Measurements from ENCODE around the gene GDI2. TPM values are rescaled to one million over a fixed set of nuclear protein-coding genes. Genes with fewer than 3 reads are reported as not detected.

The GDI2 gene
- total RNA-seq, 2 experiments from 2014 or later = 78.1 to 82.3 TPM

DNA sequence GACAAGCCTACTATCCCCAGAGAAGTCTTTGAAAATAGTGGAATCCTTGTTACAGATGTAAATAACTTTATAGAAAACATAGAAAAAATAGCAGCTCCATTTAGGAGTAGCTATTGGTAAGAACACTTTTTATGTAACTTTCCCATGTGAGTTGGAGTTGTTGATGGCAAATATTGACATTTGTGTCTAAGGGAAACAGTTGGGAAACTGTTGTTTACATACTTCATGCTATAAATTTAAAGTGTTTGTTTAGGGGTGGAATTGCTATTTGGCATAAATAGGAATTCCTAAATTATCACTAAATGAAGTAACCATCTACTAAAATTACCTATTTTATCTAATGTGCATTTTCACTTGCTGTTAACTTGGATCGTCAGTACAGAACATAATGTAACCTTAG is 50.7 kb downstream of the GDI2 start:
- Histone ChIP-seq H3K27ac (ENCODE audit: low read depth in 1 of 2, low read length in 2 of 2) (no peak overlapping the region), H3K9me3 (ENCODE audit: control insufficient read depth in 1 of 2, insufficient read depth in 1 of 2, low read length in 2 of 2) (no peaks in the 10 kb centered on the region), H3K4me1 (ENCODE audit: insufficient read depth, low read length) (no peaks in the 10 kb centered on the region), H3K27me3 (ENCODE audit: control insufficient read depth in 1 of 2, insufficient read depth in 2 of 2, low read length in 2 of 2) (no peaks in the 10 kb centered on the region), H3K4me3 (ENCODE audit: low read length) (no peak overlapping the region), H3K36me3 (ENCODE audit: insufficient read depth, low read length) (peaks cover 92% of the 10 kb centered on the region)
- Mint-ChIP-seq H3K27me3 (no peaks in the 10 kb centered on the region), H3K36me3 (ENCODE audit: low read depth) (peaks cover 92% of the 10 kb centered on the region), H3K4me1 (ENCODE audit: low read depth) (peaks cover 15% of the 10 kb centered on the region), H3K27ac (no peak overlapping the region), H3K9me3 (no peaks in the 10 kb centered on the region), H3K4me3 (no peak overlapping the region)
- no peak for DNase-seq
- CTCF ChIA-PET = interaction anchor here (0.8 to 1.2 kb wide), 2 partner anchors 21 to 96 kb away, joined by 3 read pairs; no protein-coding TSS in a partner anchor
- POLR2A ChIA-PET = interaction anchor here (0.6 to 3.4 kb wide), 2 partner anchors 13 to 80 kb away, joined by 4 to 17 read pairs; no protein-coding TSS in a partner anchor
- intact Hi-C loops (cut with DNase I, micrococcal nuclease) = no loop called here
- TF ChIP-seq CTCF (IDR thresholded peaks at IDR 0.05) = no peak
- ATAC-seq (ENCODE audit: poor library complexity) = no peak

DNA sequence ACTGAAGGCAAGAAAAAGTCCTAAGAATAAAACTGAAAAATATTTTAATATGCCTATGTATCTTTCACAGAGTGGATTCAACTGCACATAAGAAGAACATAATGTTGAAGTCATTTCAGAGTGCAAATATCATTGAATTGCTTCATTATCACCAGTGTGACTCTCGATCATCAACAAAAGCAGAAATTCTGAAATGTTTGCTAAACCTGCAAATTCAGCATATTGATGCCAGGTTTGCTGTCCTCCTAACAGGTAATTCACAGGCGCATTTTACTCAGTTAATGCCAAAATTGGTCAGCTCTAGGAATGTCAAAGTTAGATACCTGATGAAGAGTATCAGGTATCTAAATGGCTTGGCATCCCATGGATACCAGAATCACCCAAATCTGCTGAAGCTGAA is 52.0 kb downstream of the GDI2 start:
- Mint-ChIP-seq H3K27me3 (no peaks in the 10 kb centered on the region), H3K27ac (peak overlapping the region; percentile 14), H3K36me3 (ENCODE audit: low read depth) (peaks cover 92% of the 10 kb centered on the region), H3K4me1 (ENCODE audit: low read depth) (peaks cover 17% of the 10 kb centered on the region), H3K4me3 (no peak overlapping the region), H3K9me3 (no peaks in the 10 kb centered on the region)
- ATAC-seq (ENCODE audit: poor library complexity) = no peak
- no peak overlapping the region for H3K4me3 ChIP-seq (ENCODE audit: low read length)
- H3K27ac ChIP-seq (ENCODE audit: low read depth in 1 of 2, low read length in 2 of 2) = no peak overlapping the region
- no peak for DNase-seq
- intact Hi-C loops (cut with DNase I, micrococcal nuclease) = no loop called here
- ChIA-PET POLR2A (no interaction called here), CTCF (no interaction called here)
- no peak for TF ChIP-seq CTCF (IDR thresholded peaks at IDR 0.05)
- peaks cover 5% of the 10 kb centered on the region for H3K4me1 ChIP-seq (ENCODE audit: insufficient read depth, low read length)
- H3K36me3 ChIP-seq (ENCODE audit: insufficient read depth, low read length) = peaks cover 90% of the 10 kb centered on the region
- no peaks in the 10 kb centered on the region for H3K27me3 ChIP-seq (ENCODE audit: control insufficient read depth in 1 of 2, insufficient read depth in 2 of 2, low read length in 2 of 2)
- no peaks in the 10 kb centered on the region for H3K9me3 ChIP-seq (ENCODE audit: control insufficient read depth in 1 of 2, insufficient read depth in 1 of 2, low read length in 2 of 2)

GRCh38 chr10:5760515-5760914 is 52.7 kb downstream of the GDI2 start:
- DNase-seq = no peak
- no peak for TF ChIP-seq CTCF (IDR thresholded peaks at IDR 0.05)
- Mint-ChIP-seq H3K4me1 (ENCODE audit: low read depth) (peaks cover 17% of the 10 kb centered on the region), H3K36me3 (ENCODE audit: low read depth) (peaks cover 88% of the 10 kb centered on the region), H3K4me3 (no peak overlapping the region), H3K27ac (peak overlapping the region; percentile 14), H3K9me3 (no peaks in the 10 kb centered on the region), H3K27me3 (no peaks in the 10 kb centered on the region)
- POLR2A ChIA-PET = no interaction called here
- CTCF ChIA-PET = no interaction called here
- ATAC-seq (ENCODE audit: poor library complexity) = no peak
- no peak overlapping the region for H3K27ac ChIP-seq (ENCODE audit: low read depth in 1 of 2, low read length in 2 of 2)
- peaks cover 83% of the 10 kb centered on the region for H3K36me3 ChIP-seq (ENCODE audit: insufficient read depth, low read length)
- H3K4me3 ChIP-seq (ENCODE audit: low read length) = no peak overlapping the region
- intact Hi-C loops (cut with DNase I, micrococcal nuclease) = no loop called here
- H3K9me3 ChIP-seq (ENCODE audit: control insufficient read depth in 1 of 2, insufficient read depth in 1 of 2, low read length in 2 of 2) = no peaks in the 10 kb centered on the region
- no peaks in the 10 kb centered on the region for H3K27me3 ChIP-seq (ENCODE audit: control insufficient read depth in 1 of 2, insufficient read depth in 2 of 2, low read length in 2 of 2)
- H3K4me1 ChIP-seq (ENCODE audit: insufficient read depth, low read length) = peaks cover 5% of the 10 kb centered on the region

All from CD4-positive, alpha-beta T cell (primary cell).